NT2/D1 (cell line): ENCODE measurements around the gene TENM3.

Source experiments
- SUZ12 ChIP-seq: IDR thresholded peaks from 2 replicates; pipeline ENCODE4 v1.6.1; 2011; ENCODE audit not compliant: insufficient read length, insufficient read depth; ENCODE audit errors: extremely low read depth
- YY1 ChIP-seq: IDR thresholded peaks from 2 replicates; pipeline ENCODE4 v1.6.1; 2011; ENCODE audit not compliant: insufficient read length, insufficient read depth

GRCh38 chr4:182370491-182370890, 127.3 kb downstream of the TENM3 start:
- TF ChIP-seq YY1, result no peak
- TF ChIP-seq SUZ12, result no peak
